H7 (cell line): Measurements from ENCODE around the gene ZNF92. TPM values are rescaled to one million over a fixed set of nuclear protein-coding genes. Genes with fewer than 3 reads are reported as not detected.
"Not testable (repeated sequence)": the region's sequence is repeated elsewhere in the genome, so short reads cannot be mapped to it uniquely, and the experiment has no call there.

Experiments used
- DNase-seq: peaks from one replicate; pipeline ENCODE4 v3.0.0; 2012
- H3K27me3 ChIP-seq: 2 replicates; pipeline ENCODE4 v1.6.0; 2011; ENCODE audit warnings: mild to moderate bottlenecking, low read length; ENCODE audit not compliant: control insufficient read depth, insufficient read depth
- H3K36me3 ChIP-seq: replicated peaks from 2 replicates; pipeline ENCODE4 v1.5.1; 2011; ENCODE audit warnings: low read length; ENCODE audit not compliant: control insufficient read depth, insufficient read depth
- H3K4me3 ChIP-seq: 2 replicates; pipeline ENCODE4 v1.5.1; 2011; ENCODE audit warnings: low read depth, mild to moderate bottlenecking, control low read depth, low read length, moderate library complexity; ENCODE audit not compliant: insufficient read depth
- total RNA-seq: library from RNA; depleted of rRNA; stranded (reverse); fragments of >200 nt; shearing (Covaris generic); gene quantifications from 2 replicates; pipeline ENCODE4 v1.2.3, GENCODE V29; 2014

The ZNF92 gene
- total RNA-seq, 1 experiment from 2014 or later = 17.7 TPM

DNA sequence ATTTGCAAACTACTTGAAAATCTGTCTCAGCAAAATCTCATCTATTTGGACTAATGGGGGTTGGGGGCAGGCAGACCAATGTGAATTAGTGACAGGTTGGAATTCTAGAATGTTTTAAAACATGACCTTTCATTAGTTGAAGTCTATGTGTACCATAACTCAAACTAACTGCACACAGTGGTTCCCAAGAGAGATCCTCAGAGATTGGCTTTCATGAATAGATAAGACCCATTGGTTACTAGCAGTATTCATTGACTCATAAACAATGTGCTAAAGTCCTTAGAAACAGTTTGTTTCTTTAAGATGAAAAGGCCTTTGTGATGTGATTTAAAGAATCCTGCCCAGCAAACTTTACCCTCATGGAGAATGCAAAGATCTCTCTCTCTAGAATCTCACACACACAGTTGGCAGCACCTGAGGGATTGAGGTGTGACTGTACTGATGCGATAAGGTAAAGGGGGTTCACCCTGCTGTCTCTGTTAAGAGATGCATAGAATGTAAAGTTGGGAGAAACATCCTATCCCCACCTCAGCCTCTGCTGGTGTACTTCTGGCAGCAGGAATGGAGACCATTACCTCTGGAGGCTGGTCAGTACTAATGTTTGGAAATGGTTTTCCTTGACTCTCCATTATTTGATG lies 70.7 kb downstream of the ZNF92 start:
- Histone ChIP-seq H3K36me3 (no peaks in the 10 kb centered on the region), H3K27me3 (no peaks in the 10 kb centered on the region), H3K4me3 (no peak overlapping the region)
- no peak for DNase-seq

DNA sequence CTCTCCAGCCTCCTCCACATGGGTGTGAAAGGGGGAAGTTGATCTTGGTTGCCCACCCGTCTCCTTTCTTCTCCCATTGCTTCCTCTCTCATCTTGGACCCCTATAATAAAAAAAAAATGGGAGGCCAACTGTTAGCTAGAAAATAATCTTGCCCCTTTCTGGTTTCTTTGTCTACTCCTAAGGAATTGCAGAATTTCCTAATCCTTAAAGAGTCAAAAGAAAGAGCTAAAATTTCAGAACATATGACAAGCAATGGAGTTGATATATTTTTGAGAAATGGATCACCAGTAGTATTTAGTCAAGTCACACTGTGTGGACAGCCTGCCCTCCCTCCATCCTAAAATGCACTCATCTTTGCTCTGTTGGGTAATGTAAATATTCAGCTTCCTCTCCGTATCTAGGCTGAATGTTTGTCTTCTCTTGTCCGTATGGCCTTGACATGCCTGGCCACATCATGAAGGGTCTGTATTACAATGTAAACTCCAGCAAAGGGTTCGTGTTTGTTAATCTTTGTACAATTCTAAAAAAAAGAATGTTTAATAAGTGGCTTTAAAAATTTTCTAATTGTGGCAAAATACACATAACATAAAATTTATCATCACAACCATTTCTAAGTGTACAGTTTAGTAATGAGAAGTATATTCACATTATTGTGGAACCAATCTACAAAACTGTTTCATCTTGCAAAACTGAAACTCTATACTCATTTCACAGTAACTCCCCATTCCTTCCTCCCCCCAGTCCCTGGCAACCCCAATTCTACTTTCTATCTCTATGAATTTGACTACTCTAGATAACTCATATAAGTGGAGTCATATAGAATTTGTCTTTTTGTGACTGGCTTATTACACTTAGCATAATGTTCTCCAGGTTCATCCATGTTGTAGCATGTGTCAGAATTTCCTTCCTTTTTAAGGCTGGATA lies 71.5 kb downstream of the ZNF92 start:
- H3K36me3 ChIP-seq = no peaks in the 10 kb centered on the region
- H3K27me3 ChIP-seq = no peaks in the 10 kb centered on the region
- H3K4me3 ChIP-seq = no peak overlapping the region
- no peak for DNase-seq

GRCh38 chr7:65447041-65447440 lies 73.4 kb downstream of the ZNF92 start:
- H3K27me3 ChIP-seq, H3K4me3 ChIP-seq, H3K36me3 ChIP-seq, DNase-seq: not testable (repeated sequence)

DNA sequence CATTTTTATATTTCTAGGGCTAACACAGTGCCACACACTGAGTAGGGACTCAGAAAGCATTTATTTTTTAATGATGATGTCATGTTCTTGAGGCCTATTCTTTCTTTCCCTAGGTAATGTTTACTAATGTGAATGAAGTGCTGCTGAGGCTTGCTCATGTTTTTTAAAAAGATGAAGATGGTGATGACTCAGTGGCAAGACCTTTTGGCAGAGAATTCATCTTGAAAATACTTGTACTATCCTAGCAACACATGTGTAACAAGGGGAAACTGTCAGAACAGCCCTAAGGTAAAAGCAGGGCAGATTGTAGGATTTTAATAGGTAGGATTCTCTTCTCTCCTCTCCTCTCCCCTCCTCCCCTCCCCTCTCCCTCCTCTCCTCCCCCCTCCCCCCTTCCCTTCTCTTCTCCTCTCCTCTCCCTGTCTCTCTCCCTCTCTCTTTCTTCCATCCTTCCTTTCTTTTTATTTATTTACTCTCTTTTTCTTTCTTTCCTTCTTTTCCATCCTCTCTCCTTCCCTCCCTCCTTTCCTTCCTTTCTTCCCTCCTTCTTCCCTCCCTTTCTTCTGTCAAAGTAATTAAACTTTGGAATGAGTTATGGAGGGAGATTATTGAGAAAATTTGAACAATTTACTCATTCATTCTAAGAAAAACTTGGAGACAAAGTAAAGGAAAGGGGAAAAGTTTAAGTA lies 75.3 kb downstream of the ZNF92 start:
- H3K36me3 ChIP-seq = no peaks in the 10 kb centered on the region
- DNase-seq = no peak
- no peaks in the 10 kb centered on the region; the same call in 1 of the 2 replicates for H3K27me3 ChIP-seq
- H3K4me3 ChIP-seq = no peak overlapping the region

- DNase-seq = no peak
- H3K4me3 ChIP-seq = no peak overlapping the region
- no peaks in the 10 kb centered on the region for H3K36me3 ChIP-seq
- no peaks in the 10 kb centered on the region; the same call in 1 of the 2 replicates for H3K27me3 ChIP-seq
These were observed 75.8 kb downstream of the ZNF92 start for GRCh38 chr7:65449505-65449852.
